Karpas-422 (cell line): ENCODE results near the gene SAG. TPM values are rescaled to one million over a fixed set of nuclear protein-coding genes. Genes with fewer than 3 reads are reported as not detected.
"Not testable (repeated sequence)": the region's sequence is repeated elsewhere in the genome, so short reads cannot be mapped to it uniquely, and the experiment has no call there.

Experiments
- DNase-seq: peaks from one replicate; pipeline ENCODE4 v3.0.0-alpha.2; 2015
- H2AFZ ChIP-seq: fragments of 200-600 bp; sonication (generic); 2 replicates; pipeline ENCODE4 v1.6.1; 2014; ENCODE audit warnings: antibody characterized with exemption, low read length, mixed read lengths
- H3K27ac ChIP-seq: fragments of 200-600 bp; sonication (generic); 2 replicates; pipeline ENCODE4 v1.5.1; 2014; ENCODE audit warnings: mild to moderate bottlenecking, low read length, moderate library complexity
- H3K27me3 ChIP-seq: fragments of 200-600 bp; sonication (generic); 2 replicates; pipeline ENCODE4 v1.6.1; 2014; ENCODE audit warnings: low read length, mixed read lengths
- H3K36me3 ChIP-seq: fragments of 200-600 bp; sonication (generic); 2 replicates; pipeline ENCODE4 v1.6.1; 2014; ENCODE audit warnings: low read length, mixed read lengths; ENCODE audit not compliant: insufficient read depth
- H3K4me1 ChIP-seq: fragments of 200-600 bp; sonication (generic); 2 replicates; pipeline ENCODE4 v1.6.1; 2014; ENCODE audit warnings: mild to moderate bottlenecking, low read length, mixed read lengths
- H3K4me2 ChIP-seq: fragments of 200-600 bp; sonication (generic); 2 replicates; pipeline ENCODE4 v1.6.1; 2014; ENCODE audit warnings: low read length, low read depth, mild to moderate bottlenecking; ENCODE audit not compliant: poor library complexity, severe bottlenecking
- H3K4me3 ChIP-seq: fragments of 200-600 bp; sonication (generic); 2 replicates; pipeline ENCODE4 v1.5.1; 2014; ENCODE audit warnings: mild to moderate bottlenecking, antibody characterized with exemption, low read length, mixed read lengths
- H3K79me2 ChIP-seq: fragments of 200-600 bp; sonication (generic); 2 replicates; pipeline ENCODE4 v1.6.1; 2014; ENCODE audit warnings: mild to moderate bottlenecking, low read length, mixed read lengths
- H3K9ac ChIP-seq: fragments of 200-600 bp; sonication (generic); 2 replicates; pipeline ENCODE4 v1.6.0; 2014; ENCODE audit warnings: low read length
- H3K9me2 ChIP-seq: fragments of 200-600 bp; sonication (generic), shearing (Covaris generic); replicated peaks from 2 replicates; pipeline ENCODE4 v1.6.0; 2014; ENCODE audit warnings: mild to moderate bottlenecking, low read length, moderate library complexity; ENCODE audit not compliant: insufficient read depth
- H3K9me3 ChIP-seq: fragments of 300-700, 200-600 bp; sonication (generic); 2 replicates; pipeline ENCODE4 v1.6.1; 2014; ENCODE audit warnings: low read length, mixed read lengths
- H4K20me1 ChIP-seq: fragments of 200-600 bp; sonication (generic); 2 replicates; pipeline ENCODE4 v1.6.1; 2014; ENCODE audit warnings: mild to moderate bottlenecking, antibody characterized with exemption, low read length, low read depth; ENCODE audit not compliant: insufficient read depth
- total RNA-seq: library from RNA; depleted of rRNA; stranded (reverse); fragments of >200 nt; shearing (Covaris generic); gene quantifications from 2 replicates; pipeline ENCODE4 v1.2.3, GENCODE V29; 2014; ENCODE audit warnings: low replicate concordance

The SAG gene
- total RNA-seq, 1 experiment from 2014 or later: not detected

DNA sequence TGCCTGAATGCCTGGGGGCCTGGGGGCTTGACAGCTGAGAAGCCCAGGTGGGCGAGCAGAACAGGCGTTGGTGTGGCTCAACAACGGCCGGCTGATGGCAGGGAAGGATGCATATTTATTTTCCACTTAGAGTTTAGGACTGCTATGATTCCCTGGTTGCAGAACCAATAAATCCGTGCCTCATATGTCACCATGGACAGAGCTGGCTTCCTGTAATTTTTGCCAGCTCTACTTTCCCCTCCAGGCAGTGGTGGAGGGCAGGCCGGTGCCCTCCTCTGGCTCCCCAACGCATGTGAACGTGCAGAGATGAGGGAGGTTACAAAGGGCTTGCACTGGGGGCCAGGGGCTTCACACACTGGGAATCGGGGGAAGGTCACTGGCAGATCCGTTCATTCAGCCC lies 18.2 kb downstream of the SAG start:
- H3K36me3 ChIP-seq: no peaks in the 10 kb centered on the region

DNA sequence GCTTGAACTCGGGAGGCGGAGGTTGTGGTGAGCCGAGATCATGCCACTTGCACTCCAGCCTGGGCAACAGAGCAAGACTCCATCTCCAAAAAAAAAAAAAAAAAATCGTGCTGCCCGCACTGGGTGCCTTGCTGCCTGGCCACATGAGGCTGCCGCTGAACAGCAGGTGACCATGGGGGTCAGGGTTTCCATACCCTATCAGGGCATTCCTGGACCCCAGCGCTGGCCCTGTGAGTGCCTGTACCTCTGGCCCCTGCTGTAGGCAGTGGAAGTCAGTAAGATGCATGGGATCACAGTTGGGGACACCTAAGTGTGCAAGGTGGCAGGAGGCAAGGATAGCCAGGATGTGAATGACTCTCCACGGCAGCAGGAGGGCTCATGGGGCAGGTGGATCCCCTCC lies 18.9 kb downstream of the SAG start:
- no peaks in the 10 kb centered on the region for H3K79me2 ChIP-seq
- H3K9ac ChIP-seq: no peak overlapping the region
- DNase-seq: no peak
- H3K4me1 ChIP-seq: peaks cover 12% of the 10 kb centered on the region
- H3K4me2 ChIP-seq: no peak overlapping the region
- no peaks in the 10 kb centered on the region for H3K9me3 ChIP-seq
- H3K27ac ChIP-seq: no peak overlapping the region
- H2AFZ ChIP-seq: no peak overlapping the region
- H3K4me3 ChIP-seq: no peak overlapping the region
- no peaks in the 10 kb centered on the region for H3K9me2 ChIP-seq
- no peaks in the 10 kb centered on the region for H3K27me3 ChIP-seq
- no peaks in the 10 kb centered on the region for H3K36me3 ChIP-seq
- H4K20me1 ChIP-seq: no peaks in the 10 kb centered on the region

More for the DNA sequence above, 18.2 kb downstream of the SAG start:
- H3K27me3 ChIP-seq: no peaks in the 10 kb centered on the region
- no peak for DNase-seq
- no peak overlapping the region for H3K9ac ChIP-seq
- no peaks in the 10 kb centered on the region for H3K79me2 ChIP-seq
- no peaks in the 10 kb centered on the region for H3K9me3 ChIP-seq
- H3K4me3 ChIP-seq: no peak overlapping the region
- H2AFZ ChIP-seq: no peak overlapping the region
- H3K4me2 ChIP-seq: no peak overlapping the region
- H3K9me2 ChIP-seq: no peaks in the 10 kb centered on the region
- H3K27ac ChIP-seq: no peak overlapping the region
- peaks cover 7% of the 10 kb centered on the region for H3K4me1 ChIP-seq
- H4K20me1 ChIP-seq: no peaks in the 10 kb centered on the region

GRCh38 chr2:233328922-233329321 lies 21.3 kb downstream of the SAG start:
- H3K4me2 ChIP-seq: no peak overlapping the region
- no peaks in the 10 kb centered on the region for H3K79me2 ChIP-seq
- H3K9me3 ChIP-seq: no peaks in the 10 kb centered on the region
- no peaks in the 10 kb centered on the region for H3K9me2 ChIP-seq
- H4K20me1 ChIP-seq: no peaks in the 10 kb centered on the region
- no peak overlapping the region for H3K9ac ChIP-seq
- H3K27me3 ChIP-seq: no peaks in the 10 kb centered on the region
- H3K4me3 ChIP-seq: no peak overlapping the region
- H3K4me1 ChIP-seq: peaks cover 12% of the 10 kb centered on the region
- H2AFZ ChIP-seq: no peak overlapping the region
- no peak for DNase-seq
- H3K36me3 ChIP-seq: no peaks in the 10 kb centered on the region
- no peak overlapping the region for H3K27ac ChIP-seq

- H3K36me3 ChIP-seq: no peaks in the 10 kb centered on the region
- H3K9me2 ChIP-seq: no peaks in the 10 kb centered on the region
- H3K27ac ChIP-seq: no peak overlapping the region
- peaks cover 12% of the 10 kb centered on the region for H3K4me1 ChIP-seq
- H3K9ac ChIP-seq: no peak overlapping the region
- H3K4me2 ChIP-seq: no peak overlapping the region
- no peak overlapping the region for H3K4me3 ChIP-seq
- no peaks in the 10 kb centered on the region for H3K9me3 ChIP-seq
- no peak overlapping the region for H2AFZ ChIP-seq
- no peaks in the 10 kb centered on the region for H4K20me1 ChIP-seq
- H3K27me3 ChIP-seq: no peaks in the 10 kb centered on the region
- H3K79me2 ChIP-seq: no peaks in the 10 kb centered on the region
- DNase-seq: no peak
Observed at GRCh38 chr2:233329489-233330135, 22.0 kb downstream of the SAG start.

DNA sequence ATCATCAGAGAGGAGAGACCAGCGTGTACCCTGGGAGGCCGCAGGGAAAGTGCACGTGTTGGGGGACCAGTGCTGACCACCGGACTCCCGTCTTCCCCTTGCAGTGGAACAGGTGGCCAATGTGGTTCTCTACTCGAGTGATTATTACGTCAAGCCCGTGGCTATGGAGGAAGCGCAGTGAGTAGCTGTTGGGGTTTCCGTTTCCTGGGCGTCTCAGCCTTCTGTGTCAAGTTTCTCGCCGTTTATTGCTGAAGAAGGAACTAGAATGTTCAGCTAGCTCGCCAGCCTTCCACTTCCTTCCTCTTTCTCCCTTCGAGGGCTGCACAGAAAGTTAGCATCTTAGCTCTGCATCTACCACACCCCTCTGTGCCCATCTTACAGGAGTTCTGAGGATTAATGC lies 23.9 kb downstream of the SAG start:
- H3K4me3 ChIP-seq: peak overlapping the region; percentile 38
- H3K4me2 ChIP-seq: peak overlapping the region; percentile 56
- H3K9ac ChIP-seq: peak overlapping the region; percentile 37
- H3K9me2 ChIP-seq: no peaks in the 10 kb centered on the region
- DNase-seq: peak; percentile 88
- H3K36me3 ChIP-seq: no peaks in the 10 kb centered on the region
- H2AFZ ChIP-seq: peak overlapping the region; percentile 84
- H3K9me3 ChIP-seq: no peaks in the 10 kb centered on the region
- peak overlapping the region; percentile 45; the same call in 1 of the 2 replicates for H3K27ac ChIP-seq
- no peaks in the 10 kb centered on the region for H3K27me3 ChIP-seq
- no peaks in the 10 kb centered on the region for H4K20me1 ChIP-seq
- H3K79me2 ChIP-seq: no peaks in the 10 kb centered on the region
- H3K4me1 ChIP-seq: peaks cover 12% of the 10 kb centered on the region

DNA sequence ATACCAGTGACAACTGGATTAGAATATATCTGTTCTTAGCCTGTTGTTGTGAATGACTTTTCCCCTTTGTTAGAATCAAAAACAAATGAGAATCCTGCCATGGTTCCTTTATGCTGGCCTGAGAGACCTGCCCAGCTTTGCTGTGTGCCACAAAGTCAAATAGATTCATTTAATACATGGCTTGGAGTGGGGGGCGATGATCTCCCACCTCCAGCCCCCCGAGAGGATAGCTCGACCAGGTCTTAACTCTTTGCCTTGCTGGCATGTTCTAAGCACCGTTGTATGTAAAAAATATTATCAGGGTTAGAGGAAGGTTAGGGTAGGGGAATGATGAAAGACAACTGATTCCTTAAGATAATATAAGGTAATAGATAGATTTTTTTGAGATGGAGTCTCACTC lies 24.5 kb downstream of the SAG start:
- Histone ChIP-seq H3K4me1 (peaks cover 12% of the 10 kb centered on the region), H2AFZ (peak overlapping the region; percentile 84), H3K36me3 (no peaks in the 10 kb centered on the region), H3K9ac (peak overlapping the region; percentile 37), H3K9me3 (no peaks in the 10 kb centered on the region), H3K27ac (peak overlapping the region; percentile 45; the same call in 1 of the 2 replicates), H3K4me3 (no peak overlapping the region), H3K4me2 (peak overlapping the region; percentile 56), H3K9me2 (no peaks in the 10 kb centered on the region), H3K27me3 (no peaks in the 10 kb centered on the region), H4K20me1 (no peaks in the 10 kb centered on the region), H3K79me2 (no peaks in the 10 kb centered on the region)
- DNase-seq: no peak

DNA sequence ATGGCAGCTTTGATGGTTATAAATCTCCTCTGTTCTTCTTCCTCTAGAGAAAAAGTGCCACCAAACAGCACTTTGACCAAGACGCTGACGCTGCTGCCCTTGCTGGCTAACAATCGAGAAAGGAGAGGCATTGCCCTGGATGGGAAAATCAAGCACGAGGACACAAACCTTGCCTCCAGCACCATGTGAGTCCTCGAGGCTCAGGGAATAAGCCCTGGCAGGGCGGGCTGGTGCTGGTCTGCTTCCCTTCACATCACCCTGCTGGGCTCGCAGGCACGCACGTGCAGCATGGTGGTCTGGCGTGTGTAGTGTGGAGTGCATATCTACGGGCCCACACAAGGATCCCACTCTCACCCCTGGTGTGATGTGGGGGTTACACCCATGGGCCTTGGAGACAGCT lies 27.3 kb downstream of the SAG start:
- H3K79me2 ChIP-seq: no peaks in the 10 kb centered on the region
- no peaks in the 10 kb centered on the region for H3K9me2 ChIP-seq
- no peaks in the 10 kb centered on the region for H3K27me3 ChIP-seq
- DNase-seq: no peak
- no peaks in the 10 kb centered on the region for H3K36me3 ChIP-seq
- H3K9ac ChIP-seq: no peak overlapping the region
- H2AFZ ChIP-seq: no peak overlapping the region
- no peaks in the 10 kb centered on the region for H4K20me1 ChIP-seq
- H3K4me3 ChIP-seq: no peak overlapping the region
- H3K27ac ChIP-seq: no peak overlapping the region
- H3K9me3 ChIP-seq: no peaks in the 10 kb centered on the region
- H3K4me2 ChIP-seq: no peak overlapping the region
- peaks cover 12% of the 10 kb centered on the region for H3K4me1 ChIP-seq

GRCh38 chr2:233336091-233336490 lies 28.5 kb downstream of the SAG start:
- H3K27ac ChIP-seq, H4K20me1 ChIP-seq, H3K4me2 ChIP-seq, H3K9ac ChIP-seq, H3K79me2 ChIP-seq, H3K4me3 ChIP-seq, H3K36me3 ChIP-seq, H3K27me3 ChIP-seq, H3K9me2 ChIP-seq, H2AFZ ChIP-seq, H3K9me3 ChIP-seq, DNase-seq: not testable (repeated sequence)
- peaks cover 10% of the 10 kb centered on the region for H3K4me1 ChIP-seq
